ENCODE results near the gene FATE1.

DNA sequence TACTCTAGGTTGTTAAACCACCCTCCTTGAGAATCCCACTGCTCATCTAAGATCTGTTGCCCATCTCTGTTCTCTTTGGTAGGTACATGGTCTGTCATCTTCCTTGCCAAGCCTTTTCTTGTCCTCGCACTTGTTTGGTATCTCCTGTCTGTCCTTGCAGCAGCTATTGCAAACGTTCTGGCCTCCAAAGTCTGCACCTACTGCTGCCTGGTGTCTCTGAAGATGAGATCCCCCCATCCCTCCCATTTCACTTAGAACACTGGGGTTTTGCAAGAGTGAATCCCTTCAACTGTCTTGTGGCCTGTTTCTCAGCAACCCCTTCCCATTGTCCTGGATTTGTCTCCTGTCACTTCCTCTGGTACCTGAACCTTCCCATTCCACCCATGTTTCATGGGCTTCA is 19.4 kb downstream of the FATE1 start:
- TF ChIP-seq, protein P1, sequence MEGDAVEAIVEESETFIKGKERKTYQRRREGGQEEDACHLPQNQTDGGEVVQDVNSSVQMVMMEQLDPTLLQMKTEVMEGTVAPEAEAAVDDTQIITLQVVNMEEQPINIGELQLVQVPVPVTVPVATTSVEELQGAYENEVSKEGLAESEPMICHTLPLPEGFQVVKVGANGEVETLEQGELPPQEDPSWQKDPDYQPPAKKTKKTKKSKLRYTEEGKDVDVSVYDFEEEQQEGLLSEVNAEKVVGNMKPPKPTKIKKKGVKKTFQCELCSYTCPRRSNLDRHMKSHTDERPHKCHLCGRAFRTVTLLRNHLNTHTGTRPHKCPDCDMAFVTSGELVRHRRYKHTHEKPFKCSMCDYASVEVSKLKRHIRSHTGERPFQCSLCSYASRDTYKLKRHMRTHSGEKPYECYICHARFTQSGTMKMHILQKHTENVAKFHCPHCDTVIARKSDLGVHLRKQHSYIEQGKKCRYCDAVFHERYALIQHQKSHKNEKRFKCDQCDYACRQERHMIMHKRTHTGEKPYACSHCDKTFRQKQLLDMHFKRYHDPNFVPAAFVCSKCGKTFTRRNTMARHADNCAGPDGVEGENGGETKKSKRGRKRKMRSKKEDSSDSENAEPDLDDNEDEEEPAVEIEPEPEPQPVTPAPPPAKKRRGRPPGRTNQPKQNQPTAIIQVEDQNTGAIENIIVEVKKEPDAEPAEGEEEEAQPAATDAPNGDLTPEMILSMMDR (IDR thresholded peaks at IDR 0.05) = no peak
- no peak for TF ChIP-seq POLR2A (IDR thresholded peaks at IDR 0.05)

All from esophagus squamous epithelium (tissue), 4 donors.